Astrocyte (in vitro differentiated cells and primary cell): ENCODE measurements around the gene INIP.

Source experiments
- EZH2 ChIP-seq: IDR thresholded peaks from 2 replicates; pipeline ENCODE4 v1.6.1; 2012; ENCODE audit warnings: mild to moderate bottlenecking, low read length, inconsistent platforms; ENCODE audit not compliant: insufficient read depth
- TF ChIP-seq, protein P1 (sequence below): IDR thresholded peaks from 2 replicates; pipeline ENCODE4 v1.5.1; 2011; ENCODE audit warnings: low read depth, mild to moderate bottlenecking, inconsistent platforms, low read length, moderate library complexity; ENCODE audit not compliant: insufficient read depth

DNA sequence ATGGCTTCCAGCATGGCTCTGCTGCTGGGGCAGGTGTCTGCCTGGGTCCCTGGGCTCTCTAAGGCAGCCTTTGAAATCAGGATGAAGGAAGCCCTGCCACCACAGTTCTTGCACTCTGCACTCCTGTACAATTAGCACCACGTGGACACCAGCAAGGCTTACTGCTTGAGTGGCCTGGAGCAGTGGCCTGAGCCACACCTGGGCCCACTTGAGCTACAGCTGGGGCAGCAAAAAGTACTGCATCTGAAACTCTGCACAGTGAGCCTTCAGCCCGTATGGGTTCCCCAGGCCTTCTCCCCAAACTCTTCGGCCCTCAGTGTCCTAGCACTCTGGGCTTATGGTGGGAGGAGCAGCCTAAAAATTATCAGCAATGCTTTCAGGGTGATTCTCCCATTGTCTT, 8.0 kb upstream of the INIP start:
- TF ChIP-seq, protein P1, sequence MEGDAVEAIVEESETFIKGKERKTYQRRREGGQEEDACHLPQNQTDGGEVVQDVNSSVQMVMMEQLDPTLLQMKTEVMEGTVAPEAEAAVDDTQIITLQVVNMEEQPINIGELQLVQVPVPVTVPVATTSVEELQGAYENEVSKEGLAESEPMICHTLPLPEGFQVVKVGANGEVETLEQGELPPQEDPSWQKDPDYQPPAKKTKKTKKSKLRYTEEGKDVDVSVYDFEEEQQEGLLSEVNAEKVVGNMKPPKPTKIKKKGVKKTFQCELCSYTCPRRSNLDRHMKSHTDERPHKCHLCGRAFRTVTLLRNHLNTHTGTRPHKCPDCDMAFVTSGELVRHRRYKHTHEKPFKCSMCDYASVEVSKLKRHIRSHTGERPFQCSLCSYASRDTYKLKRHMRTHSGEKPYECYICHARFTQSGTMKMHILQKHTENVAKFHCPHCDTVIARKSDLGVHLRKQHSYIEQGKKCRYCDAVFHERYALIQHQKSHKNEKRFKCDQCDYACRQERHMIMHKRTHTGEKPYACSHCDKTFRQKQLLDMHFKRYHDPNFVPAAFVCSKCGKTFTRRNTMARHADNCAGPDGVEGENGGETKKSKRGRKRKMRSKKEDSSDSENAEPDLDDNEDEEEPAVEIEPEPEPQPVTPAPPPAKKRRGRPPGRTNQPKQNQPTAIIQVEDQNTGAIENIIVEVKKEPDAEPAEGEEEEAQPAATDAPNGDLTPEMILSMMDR, result no peak
- TF ChIP-seq EZH2, result no peak
